Astrocyte of the cerebellum (primary cell): ENCODE measurements around the gene HTR4.

ENCODE experiments used
- DNase-seq: peaks from one replicate; pipeline ENCODE4 v3.0.0-alpha.2; 2011; ENCODE audit warnings: low read depth
- H3K4me3 ChIP-seq: 2 replicates; pipeline ENCODE4 v1.5.1; 2011; ENCODE audit warnings: mild to moderate bottlenecking, low read depth, low read length, moderate library complexity
- in situ Hi-C: cut with HindIII; loops from 2 replicates; pipeline ENCODE4 v1.10.0; 2017; ENCODE audit warnings: low sequenced_read_pairs
- TF ChIP-seq, protein P1 (sequence below): IDR thresholded peaks from 2 replicates; pipeline ENCODE4 v1.5.1; 2012; ENCODE audit warnings: low read length, low read depth, moderate library complexity, mild to moderate bottlenecking; ENCODE audit errors: missing control alignments

HTR4 gene

GRCh38 chr5:148620696-148621095, 33.6 kb downstream of the HTR4 start:
- H3K4me3 ChIP-seq = no peak overlapping the region
- no peak for DNase-seq
- TF ChIP-seq, protein P1, sequence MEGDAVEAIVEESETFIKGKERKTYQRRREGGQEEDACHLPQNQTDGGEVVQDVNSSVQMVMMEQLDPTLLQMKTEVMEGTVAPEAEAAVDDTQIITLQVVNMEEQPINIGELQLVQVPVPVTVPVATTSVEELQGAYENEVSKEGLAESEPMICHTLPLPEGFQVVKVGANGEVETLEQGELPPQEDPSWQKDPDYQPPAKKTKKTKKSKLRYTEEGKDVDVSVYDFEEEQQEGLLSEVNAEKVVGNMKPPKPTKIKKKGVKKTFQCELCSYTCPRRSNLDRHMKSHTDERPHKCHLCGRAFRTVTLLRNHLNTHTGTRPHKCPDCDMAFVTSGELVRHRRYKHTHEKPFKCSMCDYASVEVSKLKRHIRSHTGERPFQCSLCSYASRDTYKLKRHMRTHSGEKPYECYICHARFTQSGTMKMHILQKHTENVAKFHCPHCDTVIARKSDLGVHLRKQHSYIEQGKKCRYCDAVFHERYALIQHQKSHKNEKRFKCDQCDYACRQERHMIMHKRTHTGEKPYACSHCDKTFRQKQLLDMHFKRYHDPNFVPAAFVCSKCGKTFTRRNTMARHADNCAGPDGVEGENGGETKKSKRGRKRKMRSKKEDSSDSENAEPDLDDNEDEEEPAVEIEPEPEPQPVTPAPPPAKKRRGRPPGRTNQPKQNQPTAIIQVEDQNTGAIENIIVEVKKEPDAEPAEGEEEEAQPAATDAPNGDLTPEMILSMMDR = no peak
- in situ Hi-C loops = no loop called here

- DNase-seq = no peak
- in situ Hi-C loops = no loop called here
- TF ChIP-seq, protein P1 = no peak
- H3K4me3 ChIP-seq = no peak overlapping the region
These were observed 34.2 kb downstream of the HTR4 start for GRCh38 chr5:148620091-148620490.

DNA sequence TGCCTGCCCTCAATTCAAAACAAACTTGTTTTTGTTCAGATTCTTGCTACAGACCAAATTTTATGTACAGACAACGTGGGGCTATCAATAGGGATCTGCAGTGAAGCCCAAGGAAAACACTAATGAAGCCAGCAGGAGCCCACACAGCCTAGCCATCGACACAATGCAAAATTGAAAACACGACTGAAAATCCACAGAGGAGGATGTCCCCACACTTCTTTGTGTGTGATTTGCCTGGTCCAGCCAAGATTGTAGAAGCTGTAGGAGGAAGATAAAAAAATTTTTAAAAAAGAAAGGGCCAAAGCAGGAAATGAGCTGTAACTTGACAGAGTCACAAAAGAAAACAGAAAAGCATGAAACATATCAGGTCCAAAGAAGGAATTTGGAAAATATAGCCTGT, 34.8 kb downstream of the HTR4 start:
- TF ChIP-seq, protein P1 = no peak
- H3K4me3 ChIP-seq = no peak overlapping the region
- no peak for DNase-seq
- in situ Hi-C loops = no loop called here

GRCh38 chr5:148615644-148616275, 38.6 kb downstream of the HTR4 start:
- peak; percentile 23 for DNase-seq

GRCh38 chr5:148607406-148607805, 46.9 kb downstream of the HTR4 start:
- TF ChIP-seq, protein P1 = no peak
- H3K4me3 ChIP-seq = no peak overlapping the region
- DNase-seq = no peak
- in situ Hi-C loops = no loop called here

More at GRCh38 chr5:148615644-148616275, 38.6 kb downstream of the HTR4 start:
- TF ChIP-seq, protein P1 = no peak
- in situ Hi-C loops = no loop called here
- H3K4me3 ChIP-seq = no peak overlapping the region

DNA sequence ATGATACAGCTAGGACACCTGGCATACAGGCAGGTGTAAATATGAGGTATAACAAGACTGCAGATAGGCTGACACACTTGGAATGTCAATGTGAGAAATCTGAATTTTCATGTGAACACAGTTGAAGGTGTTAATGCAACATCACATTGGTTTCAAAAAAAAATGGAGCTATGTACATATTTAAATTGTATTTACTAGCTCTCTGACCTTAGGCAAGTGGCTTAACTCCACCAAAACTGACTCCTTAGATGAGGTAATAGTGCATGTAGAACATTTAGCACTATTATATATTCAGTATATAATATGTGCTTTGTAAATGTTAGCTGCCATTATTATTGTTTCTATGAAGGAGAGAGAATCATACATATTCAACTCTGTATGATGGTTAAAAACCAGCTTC, 48.0 kb downstream of the HTR4 start:
- in situ Hi-C loops = no loop called here

More for the DNA sequence above, 48.0 kb downstream of the HTR4 start:
- no peak overlapping the region for H3K4me3 ChIP-seq
- DNase-seq = no peak
- TF ChIP-seq, protein P1 = no peak
